Body of pancreas (tissue), 4 donors: ENCODE measurements around the gene PHLDB1.

Experiments
- CTCF ChIP-seq, 7 experiments: fragments of 450-650 bp in 4 of 7; fragments of 200-600 bp in 3 of 7; sonication (generic) in 3 of 7; IDR thresholded peaks; one replicate each; pipeline ENCODE4 v1.5.1; 2016 to 2019; ENCODE audit warnings: antibody characterized with exemption in 7 of 7
- POLR2A ChIP-seq, 3 donors: fragments of 450-650 bp; IDR thresholded peaks; one replicate each; pipeline ENCODE4 v1.6.1; 2016; ENCODE audit warnings: antibody characterized with exemption in 3 of 3, mild to moderate bottlenecking in 2 of 3

- TF ChIP-seq CTCF (IDR thresholded peaks at IDR 0.05) (no peak), POLR2A (IDR thresholded peaks at IDR 0.05) (no peak)
Measured at GRCh38 chr11:118604566-118604965, 2.8 kb upstream of the PHLDB1 start.
